Sigmoid colon (tissue), 7 donors: ENCODE results near the gene NOS1. TPM values are rescaled to one million over a fixed set of nuclear protein-coding genes. Genes with fewer than 3 reads are reported as not detected.

Source experiments
- DNase-seq: peaks from one replicate; pipeline ENCODE4 v3.0.0-alpha.2; 2019
- H3K27ac ChIP-seq, 4 donors: fragments of 200-600 bp; sonication (generic); one replicate each; pipeline ENCODE4 v1.5.1; 2016 to 2019; ENCODE audit warnings: mild to moderate bottlenecking in 1 of 4
- H3K27me3 ChIP-seq, 3 donors: fragments of 200-600 bp; sonication (generic); one replicate each; pipeline ENCODE4 v1.5.1; 2019; ENCODE audit warnings: mild to moderate bottlenecking in 1 of 3
- H3K36me3 ChIP-seq, 4 donors: fragments of 200-600 bp; sonication (generic); one replicate each; pipeline ENCODE4 v1.5.1; 2016 to 2019
- H3K4me1 ChIP-seq, 4 donors: fragments of 200-600 bp; sonication (generic); one replicate each; pipeline ENCODE4 v1.5.1; 2017 to 2019
- H3K4me3 ChIP-seq, 4 donors: fragments of 200-600 bp; sonication (generic); one replicate each; pipeline ENCODE4 v1.5.1; 2017 to 2019; ENCODE audit warnings: mild to moderate bottlenecking in 2 of 4, moderate library complexity in 1 of 4
- H3K9me3 ChIP-seq, 4 donors: fragments of 200-600 bp in 3 of 4; sonication (generic) in 3 of 4; one replicate each; pipeline versions ENCODE4 v1.5.1 to v1.6.1; 2013 to 2019
- EP300 ChIP-seq, 4 donors: sonication (generic); formaldehyde crosslinking; IDR thresholded peaks; one replicate each; pipeline ENCODE4 v1.6.1; 2017; ENCODE audit warnings: antibody characterized with exemption in 4 of 4
- POLR2A ChIP-seq, 2 donors: fragments of 450-650 bp; IDR thresholded peaks; one replicate each; pipeline ENCODE4 v1.6.1; 2016; ENCODE audit warnings: antibody characterized with exemption in 2 of 2, mild to moderate bottlenecking in 2 of 2, moderate library complexity in 2 of 2
- POLR2AphosphoS5 ChIP-seq, 4 donors: sonication (generic); formaldehyde crosslinking; IDR thresholded peaks; one replicate each; pipeline ENCODE4 v1.6.1; 2017; ENCODE audit warnings: antibody characterized with exemption in 4 of 4
- WGBS, 2 donors: extraction: QIAGEN DNeasy Blood & Tissue Kit; methylation state at CpG; one replicate each; pipeline ENCODE4 v1.1.7; 2013; 5-methylcytosine and 5-hydroxymethylcytosine counted together
- intact Hi-C: fragments of 100-400 bp; cut with DNase I; formaldehyde crosslinking; loops from one replicate; pipeline ENCODE4 v1.15.1; 2023
- polyA plus RNA-seq, 3 donors: library from polyadenylated mRNA; stranded (reverse); fragments of 200-250 nt; gene quantifications; one replicate each; pipeline ENCODE4 v1.2.3, GENCODE V29; 2013
- total RNA-seq, 4 donors: library from RNA; depleted of rRNA; stranded (reverse); fragments of >200 nt; gene quantifications; one replicate each; pipeline ENCODE4 v1.1.0, GENCODE V29; 2016
- TF ChIP-seq, protein P1 (sequence below), 4 experiments: fragments of 450-650 bp in 3 of 4; fragments of 200-600 bp in 1 of 4; IDR thresholded peaks; one replicate each; pipeline ENCODE4 v1.5.1; 2016 to 2019; ENCODE audit warnings: antibody characterized with exemption in 4 of 4, mild to moderate bottlenecking in 3 of 4, moderate library complexity in 2 of 4
- donor health status: healthy with polysubstance abuse.
- donor health status: Bipolar disorder and iron deficiency.
- donor health status: healthy.

The NOS1 gene
- total and polyA plus RNA-seq, 7 donors, result 1.6 to 14.7 (median 10.3) TPM; not detected in 2

DNA sequence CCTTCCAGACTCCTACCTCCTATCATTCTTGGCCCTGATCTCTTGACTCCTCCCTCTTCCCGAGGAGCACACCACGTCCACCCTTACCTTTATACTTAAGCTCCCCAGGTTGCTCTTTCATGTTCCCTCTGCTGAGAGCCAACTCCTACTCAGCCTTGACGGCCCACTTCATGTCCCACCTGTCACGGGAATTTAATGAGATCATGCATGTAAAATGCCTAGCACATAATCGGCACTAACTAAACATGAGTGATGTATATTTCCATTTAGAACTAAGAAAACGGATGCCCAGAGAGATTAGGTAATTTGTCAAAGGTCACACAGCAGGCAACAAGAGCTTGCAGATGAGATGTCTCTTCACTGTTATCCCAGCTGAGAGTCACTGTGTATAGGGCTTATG is 45.1 kb downstream of the NOS1 start:
- DNase-seq, result no peak
- Histone ChIP-seq H3K4me1 (no peaks in the 10 kb centered on the region), H3K27me3 (no peaks in the 10 kb centered on the region), H3K9me3 (peaks cover 0 to 6% (median 3%) of the 10 kb centered on the region in 4 donors), H3K27ac (no peak overlapping the region), H3K4me3 (no peak overlapping the region), H3K36me3 (no peaks in the 10 kb centered on the region)
- WGBS, 2 donors, result 75 to 80% methylated on average over 6 of the region's 6 CpGs
- TF ChIP-seq, protein P1, sequence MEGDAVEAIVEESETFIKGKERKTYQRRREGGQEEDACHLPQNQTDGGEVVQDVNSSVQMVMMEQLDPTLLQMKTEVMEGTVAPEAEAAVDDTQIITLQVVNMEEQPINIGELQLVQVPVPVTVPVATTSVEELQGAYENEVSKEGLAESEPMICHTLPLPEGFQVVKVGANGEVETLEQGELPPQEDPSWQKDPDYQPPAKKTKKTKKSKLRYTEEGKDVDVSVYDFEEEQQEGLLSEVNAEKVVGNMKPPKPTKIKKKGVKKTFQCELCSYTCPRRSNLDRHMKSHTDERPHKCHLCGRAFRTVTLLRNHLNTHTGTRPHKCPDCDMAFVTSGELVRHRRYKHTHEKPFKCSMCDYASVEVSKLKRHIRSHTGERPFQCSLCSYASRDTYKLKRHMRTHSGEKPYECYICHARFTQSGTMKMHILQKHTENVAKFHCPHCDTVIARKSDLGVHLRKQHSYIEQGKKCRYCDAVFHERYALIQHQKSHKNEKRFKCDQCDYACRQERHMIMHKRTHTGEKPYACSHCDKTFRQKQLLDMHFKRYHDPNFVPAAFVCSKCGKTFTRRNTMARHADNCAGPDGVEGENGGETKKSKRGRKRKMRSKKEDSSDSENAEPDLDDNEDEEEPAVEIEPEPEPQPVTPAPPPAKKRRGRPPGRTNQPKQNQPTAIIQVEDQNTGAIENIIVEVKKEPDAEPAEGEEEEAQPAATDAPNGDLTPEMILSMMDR (IDR thresholded peaks at IDR 0.05), result no peak
- intact Hi-C loops, result no loop called here

DNA sequence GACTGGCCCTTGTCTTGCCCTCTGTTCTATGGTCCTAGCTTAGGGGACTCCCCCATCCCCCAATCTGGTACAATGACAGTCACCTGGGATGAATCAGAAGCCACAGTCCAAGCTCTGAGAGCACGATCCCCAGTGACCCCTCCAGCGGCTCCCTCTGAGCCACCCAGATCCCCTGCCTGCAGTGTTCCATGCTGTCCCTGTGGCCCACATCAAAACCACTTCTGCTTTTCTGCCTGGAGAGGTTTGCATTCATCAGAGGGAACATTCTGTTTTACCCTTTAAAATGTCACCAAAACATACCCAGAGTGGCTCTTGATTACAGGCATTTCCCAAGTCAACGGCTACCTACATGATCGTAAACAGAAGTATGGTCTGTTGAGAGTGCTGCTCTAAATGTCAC is 47.5 kb downstream of the NOS1 start:
- H3K4me1 ChIP-seq, result no peaks in the 10 kb centered on the region
- 23 to 49% methylated on average over 4 of the region's 4 CpGs for WGBS, 2 donors
- intact Hi-C loops, result no loop called here
- H3K27ac ChIP-seq, result no peak overlapping the region
- no peaks in the 10 kb centered on the region for H3K36me3 ChIP-seq
- H3K27me3 ChIP-seq, result no peaks in the 10 kb centered on the region
- peaks cover 0 to 6% (median 3%) of the 10 kb centered on the region in 4 donors for H3K9me3 ChIP-seq
- H3K4me3 ChIP-seq, result no peak overlapping the region
- no peak for DNase-seq
- no peak for TF ChIP-seq POLR2A (IDR thresholded peaks at IDR 0.05)
- TF ChIP-seq POLR2AphosphoS5 (IDR thresholded peaks at IDR 0.05), result no peak
- no peak for TF ChIP-seq EP300 (IDR thresholded peaks at IDR 0.05)
- TF ChIP-seq, protein P1 (IDR thresholded peaks at IDR 0.05), result no peak

DNA sequence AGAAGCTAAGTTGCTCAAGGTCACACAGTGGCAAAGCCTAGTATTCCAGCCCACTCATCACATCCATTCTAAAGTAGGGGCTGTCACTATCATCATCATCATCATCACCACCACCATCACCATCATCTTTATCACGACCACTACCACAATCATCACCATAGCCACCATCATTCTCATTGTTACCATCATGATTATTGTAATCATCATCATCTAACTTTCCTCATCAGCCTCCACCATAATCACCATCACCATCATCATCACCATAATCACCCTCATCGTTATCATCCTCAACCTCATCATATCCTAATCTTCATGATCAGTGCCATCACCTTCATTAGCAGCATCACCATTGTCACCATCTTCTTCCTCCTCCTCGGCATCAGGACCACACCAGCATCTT is 48.7 kb downstream of the NOS1 start:
- Histone ChIP-seq H3K27me3 (no peaks in the 10 kb centered on the region), H3K27ac (no peak overlapping the region), H3K9me3 (peaks cover 0 to 6% (median 3%) of the 10 kb centered on the region in 4 donors), H3K4me1 (no peaks in the 10 kb centered on the region), H3K4me3 (no peak overlapping the region), H3K36me3 (no peaks in the 10 kb centered on the region)
- TF ChIP-seq POLR2A (IDR thresholded peaks at IDR 0.05), result no peak
- intact Hi-C loops, result no loop called here
- WGBS, 2 donors, result 83 to 84% methylated on average over 3 of the region's 3 CpGs
- no peak for DNase-seq

DNA sequence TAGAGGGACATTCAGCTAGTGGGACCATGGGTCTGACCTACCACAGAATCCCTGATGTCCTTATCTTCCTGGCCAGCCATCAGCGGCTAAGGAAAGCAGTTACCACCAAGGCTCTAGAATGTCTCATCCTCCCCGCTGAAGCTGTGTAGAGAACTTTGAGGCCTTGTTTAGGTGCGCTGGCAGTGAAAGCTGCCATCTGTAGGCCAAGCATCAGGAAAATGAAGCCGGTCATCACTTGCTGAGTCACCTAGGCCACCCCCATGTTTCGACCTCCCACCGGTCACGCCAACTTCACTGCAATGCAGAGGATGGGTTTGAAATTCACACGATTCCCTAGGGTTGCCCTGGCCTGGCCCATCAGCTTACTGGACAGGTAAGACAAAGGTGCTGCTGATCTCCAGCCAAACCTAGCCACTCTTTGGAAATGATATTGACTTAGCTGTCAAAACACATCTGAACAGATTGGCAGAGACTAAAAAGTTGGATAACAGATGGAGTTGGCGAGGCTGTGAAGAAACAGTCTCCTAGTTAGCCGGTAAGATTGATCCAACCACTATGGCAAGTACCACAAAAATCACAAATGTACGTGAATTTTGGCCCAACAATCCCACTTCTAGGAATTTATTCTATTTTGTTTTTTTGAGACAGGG is 52.0 kb downstream of the NOS1 start:
- no peaks in the 10 kb centered on the region for H3K36me3 ChIP-seq
- no peak overlapping the region for H3K4me3 ChIP-seq
- H3K27me3 ChIP-seq, result no peaks in the 10 kb centered on the region
- TF ChIP-seq, protein P1 (IDR thresholded peaks at IDR 0.05), result no peak
- TF ChIP-seq EP300 (IDR thresholded peaks at IDR 0.05), result no peak
- TF ChIP-seq POLR2A (IDR thresholded peaks at IDR 0.05), result no peak
- no peak for TF ChIP-seq POLR2AphosphoS5 (IDR thresholded peaks at IDR 0.05)
- no peaks in the 10 kb centered on the region for H3K4me1 ChIP-seq
- no peaks in the 10 kb centered on the region for H3K9me3 ChIP-seq
- no peak for DNase-seq
- intact Hi-C loops, result no loop called here
- no peak overlapping the region for H3K27ac ChIP-seq
- 90 to 91% methylated on average over 11 of the region's 11 CpGs for WGBS, 2 donors

DNA sequence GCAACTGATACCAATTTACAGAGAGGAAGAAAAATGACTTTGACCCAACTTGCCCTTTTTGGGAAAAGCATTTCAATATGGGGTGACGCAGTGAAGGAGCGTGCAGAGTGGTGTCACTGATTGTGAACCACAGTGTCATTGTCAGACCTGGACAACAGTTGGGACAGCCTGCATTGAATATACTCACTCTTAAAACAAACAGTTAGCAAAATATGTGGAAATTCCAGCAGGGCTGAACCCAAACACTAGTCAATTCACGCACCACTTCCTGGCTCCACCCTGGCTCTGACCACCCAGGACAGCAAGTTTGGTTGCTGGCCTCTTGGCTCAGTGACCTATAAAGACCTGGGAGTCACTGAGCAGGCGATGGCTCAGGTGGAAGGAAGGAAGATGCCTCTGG is 61.3 kb downstream of the NOS1 start:
- 59 to 67% methylated on average over 4 of the region's 4 CpGs for WGBS, 2 donors
- DNase-seq, result no peak
- TF ChIP-seq EP300 (IDR thresholded peaks at IDR 0.05) (no peak), POLR2A (IDR thresholded peaks at IDR 0.05) (no peak), POLR2AphosphoS5 (IDR thresholded peaks at IDR 0.05) (no peak)
- TF ChIP-seq, protein P1 (IDR thresholded peaks at IDR 0.05), result no peak
- Histone ChIP-seq H3K4me1 (no peaks in the 10 kb centered on the region), H3K36me3 (no peaks in the 10 kb centered on the region), H3K27ac (no peak overlapping the region), H3K27me3 (peaks cover 0 to 15% (median 0%) of the 10 kb centered on the region in 3 donors), H3K4me3 (no peak overlapping the region), H3K9me3 (no peaks in the 10 kb centered on the region)
- intact Hi-C loops, result no loop called here
